ENCODE measurements around the gene CTU2.

DNA sequence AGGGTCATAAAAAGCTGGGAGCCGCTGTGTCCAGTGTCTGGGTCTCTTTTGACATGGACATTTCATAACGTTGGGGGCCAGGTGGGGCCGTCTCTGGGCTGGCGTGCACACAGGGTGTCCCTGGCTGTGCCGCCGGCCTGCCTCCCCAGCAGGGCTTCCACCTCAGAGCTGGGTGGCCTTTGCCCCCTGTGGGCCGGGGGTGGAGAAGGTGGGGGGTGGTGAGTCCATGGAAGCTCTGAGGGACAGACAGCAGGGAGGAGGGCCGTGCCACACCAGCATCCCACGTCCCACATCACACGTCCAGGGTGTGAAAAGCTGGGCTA, 19.1 kb upstream of the CTU2 start:
- TF ChIP-seq, protein P1, sequence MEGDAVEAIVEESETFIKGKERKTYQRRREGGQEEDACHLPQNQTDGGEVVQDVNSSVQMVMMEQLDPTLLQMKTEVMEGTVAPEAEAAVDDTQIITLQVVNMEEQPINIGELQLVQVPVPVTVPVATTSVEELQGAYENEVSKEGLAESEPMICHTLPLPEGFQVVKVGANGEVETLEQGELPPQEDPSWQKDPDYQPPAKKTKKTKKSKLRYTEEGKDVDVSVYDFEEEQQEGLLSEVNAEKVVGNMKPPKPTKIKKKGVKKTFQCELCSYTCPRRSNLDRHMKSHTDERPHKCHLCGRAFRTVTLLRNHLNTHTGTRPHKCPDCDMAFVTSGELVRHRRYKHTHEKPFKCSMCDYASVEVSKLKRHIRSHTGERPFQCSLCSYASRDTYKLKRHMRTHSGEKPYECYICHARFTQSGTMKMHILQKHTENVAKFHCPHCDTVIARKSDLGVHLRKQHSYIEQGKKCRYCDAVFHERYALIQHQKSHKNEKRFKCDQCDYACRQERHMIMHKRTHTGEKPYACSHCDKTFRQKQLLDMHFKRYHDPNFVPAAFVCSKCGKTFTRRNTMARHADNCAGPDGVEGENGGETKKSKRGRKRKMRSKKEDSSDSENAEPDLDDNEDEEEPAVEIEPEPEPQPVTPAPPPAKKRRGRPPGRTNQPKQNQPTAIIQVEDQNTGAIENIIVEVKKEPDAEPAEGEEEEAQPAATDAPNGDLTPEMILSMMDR (IDR thresholded peaks at IDR 0.05) = no peak
- TF ChIP-seq REST (IDR thresholded peaks at IDR 0.05; ENCODE audit: insufficient read depth in 1 of 2, low read depth in 2 of 2, low read length in 1 of 2) (no peak), POLR2AphosphoS5 (IDR thresholded peaks at IDR 0.05; ENCODE audit: low read depth, low read length) (no peak), TCF7L2 (IDR thresholded peaks at IDR 0.05; ENCODE audit: low read depth, low read length) (no peak), SIN3A (IDR thresholded peaks at IDR 0.05; ENCODE audit: borderline replicate concordance, insufficient read depth, low read depth, low read length) (no peak)
